ENCODE measurements around the gene BIRC3. TPM values are rescaled to one million over a fixed set of nuclear protein-coding genes. Genes with fewer than 3 reads are reported as not detected.

Gene BIRC3
- polyA plus RNA-seq = 1 to 10 TPM; 3.6 to 9.7 (median 4.3) TPM

DNA sequence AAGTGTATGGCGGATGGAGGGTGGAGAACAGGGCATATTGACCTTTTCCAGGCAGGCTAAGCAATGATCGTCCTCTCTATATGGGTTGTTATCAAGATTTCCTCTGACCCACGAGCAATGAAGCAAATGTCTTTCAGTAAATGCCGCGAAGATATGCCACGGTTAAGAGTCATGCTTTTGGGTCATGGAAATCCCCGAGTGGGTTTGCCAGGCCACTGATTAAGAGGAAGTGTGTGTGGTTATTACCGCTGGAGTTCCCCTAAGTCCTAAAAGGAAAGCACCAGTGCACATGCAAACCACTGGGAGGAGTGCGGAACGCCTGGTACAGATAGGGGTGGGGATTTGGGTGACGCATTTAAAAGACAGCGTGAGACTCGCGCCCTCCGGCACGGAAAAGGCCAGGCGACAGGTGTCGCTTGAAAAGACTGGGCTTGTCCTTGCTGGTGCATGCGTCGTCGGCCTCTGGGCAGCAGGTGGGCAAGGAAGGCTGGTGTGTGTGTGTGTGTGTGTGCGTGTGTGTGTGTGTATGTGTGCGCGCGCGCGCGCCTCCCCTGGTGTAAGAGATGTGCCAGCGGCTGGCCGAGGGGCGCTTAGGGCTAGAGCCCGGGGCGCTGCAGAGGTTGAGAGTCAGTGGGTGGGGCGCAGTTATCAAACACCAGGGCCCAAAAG lies at the start of gene BIRC3:
BIRC3 (plus strand) TSS at position 386 of the 669 bp plus-strand sequence. CDS start 7,026 bp downstream, outside the sequence.
- 1% methylated on average over 34 of the region's 34 CpGs for WGBS, 3 donors
- peak within 1 kb of the TSS; percentile 38 for H3K27ac ChIP-seq (ENCODE audit: low read depth, low read length)

DNA sequence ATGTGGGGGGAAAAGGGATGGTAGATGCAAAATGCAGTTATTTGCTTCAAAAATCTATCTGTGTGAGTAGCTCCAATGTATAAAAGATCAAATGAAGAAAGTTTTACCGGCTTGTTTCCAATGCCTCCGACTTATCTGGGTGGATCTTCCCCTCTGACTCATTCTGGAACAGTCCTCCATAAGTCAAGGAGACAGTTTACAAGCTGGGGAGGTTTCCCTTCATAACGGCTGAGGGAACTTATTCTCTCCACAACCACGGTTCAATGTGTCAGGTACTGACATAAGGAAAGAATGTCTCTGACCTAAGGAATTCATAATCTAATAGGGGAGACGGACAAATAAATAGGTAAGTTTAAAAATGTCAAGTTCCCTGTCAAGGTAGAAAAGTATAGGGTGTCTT lies 49.7 kb upstream of the BIRC3 start:
- 34 to 56% (median 40%) methylated on average over 5 of the region's 5 CpGs for WGBS, 3 donors
- no peak overlapping the region for H3K27ac ChIP-seq (ENCODE audit: low read depth, low read length)

DNA sequence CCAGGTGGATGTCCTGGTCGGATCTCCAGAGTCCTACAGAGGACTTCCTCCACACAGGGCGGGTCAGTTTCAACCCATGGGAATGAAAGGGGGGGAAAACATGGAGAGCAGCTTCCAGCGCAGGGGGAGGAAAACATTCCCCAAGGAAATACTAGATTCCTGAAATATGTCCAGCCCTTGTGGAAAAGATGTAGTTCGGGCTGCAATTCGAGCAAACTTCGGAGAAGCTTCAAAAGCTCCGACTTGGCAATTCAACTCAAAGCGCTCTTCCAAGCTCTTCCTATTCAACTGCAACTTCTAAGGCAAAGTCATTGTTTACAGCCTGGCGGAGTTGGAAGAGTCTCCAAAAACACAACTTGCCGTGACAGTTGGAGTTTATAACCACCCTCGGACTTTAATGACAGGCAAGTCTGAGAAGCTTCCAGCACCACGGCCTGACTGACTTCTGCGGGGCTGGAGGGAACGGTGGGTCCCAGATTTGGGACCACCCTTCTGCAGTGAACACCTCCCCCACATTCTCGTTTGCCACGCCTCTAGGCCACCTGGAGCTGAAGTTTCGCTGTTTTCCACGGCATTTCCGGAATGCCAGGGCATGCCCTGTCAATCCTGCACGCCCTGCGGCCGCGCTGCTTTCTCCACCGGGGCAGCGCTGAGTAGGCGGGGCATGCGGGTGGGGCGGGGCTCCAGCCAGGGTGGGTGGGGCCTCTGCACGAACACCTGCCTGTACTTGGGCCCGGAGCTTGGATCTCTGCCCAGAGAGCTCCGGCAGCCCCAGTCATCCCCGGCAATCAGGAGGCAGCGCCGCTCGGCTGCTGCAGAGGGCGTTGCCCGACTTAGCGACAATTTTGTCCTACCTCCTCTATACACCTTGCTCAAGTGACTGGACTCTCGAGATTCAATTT lies 49.0 kb upstream of the BIRC3 start:
- 11 to 17% (median 15%) methylated on average over 39 of the region's 39 CpGs for WGBS, 3 donors
- H3K27ac ChIP-seq (ENCODE audit: low read depth, low read length) = no peak overlapping the region

DNA sequence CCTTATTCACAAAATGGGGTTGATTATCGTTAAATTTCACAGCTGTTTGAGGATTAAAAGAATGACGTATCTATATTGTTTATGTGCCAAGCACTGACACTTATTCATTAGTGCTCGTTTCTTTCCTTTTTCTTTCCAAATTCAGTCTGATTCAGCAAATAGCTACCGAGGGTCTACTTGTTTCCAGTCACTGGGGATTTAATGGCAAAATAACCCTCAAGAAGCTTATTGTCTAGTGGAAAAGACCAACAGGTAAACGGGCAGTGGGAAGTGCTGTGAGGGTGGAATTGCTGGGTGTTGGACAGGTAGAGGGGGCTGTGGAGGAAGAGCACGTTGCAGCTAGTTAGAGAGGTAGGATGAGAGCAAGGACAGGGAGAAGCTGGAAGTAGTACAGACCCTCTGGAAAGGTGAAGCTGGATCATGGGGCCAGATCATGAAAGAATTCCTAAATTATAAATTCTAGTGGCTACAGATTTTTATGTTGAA lies 48.3 kb upstream of the BIRC3 start:
- no peak overlapping the region for H3K27ac ChIP-seq (ENCODE audit: low read depth, low read length)
- 12 to 15% (median 15%) methylated on average over 6 of the region's 6 CpGs for WGBS, 3 donors

DNA sequence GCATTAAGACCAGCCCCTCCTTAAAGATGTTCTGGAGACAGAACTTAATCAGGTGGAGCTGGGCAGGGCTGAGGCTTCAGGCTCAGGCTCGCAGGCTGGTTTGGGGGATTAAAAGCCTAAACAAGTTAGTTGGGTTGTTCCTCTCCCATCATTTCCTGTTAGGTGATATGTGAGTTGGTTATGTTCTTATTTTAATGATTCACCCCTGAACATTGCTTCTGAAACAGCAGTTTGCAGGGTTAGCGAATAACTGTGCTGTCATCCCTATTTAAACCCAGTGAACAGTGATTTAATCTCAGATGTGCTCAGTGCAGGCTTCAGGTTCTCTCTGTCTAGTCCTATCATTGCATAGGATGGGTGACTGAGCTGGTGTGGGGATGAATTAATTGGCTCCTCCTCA lies 47.4 kb upstream of the BIRC3 start:
- no peak overlapping the region for H3K27ac ChIP-seq (ENCODE audit: low read depth, low read length)
- 80 to 85% (median 84%) methylated on average over 2 of the region's 2 CpGs for WGBS, 3 donors

DNA sequence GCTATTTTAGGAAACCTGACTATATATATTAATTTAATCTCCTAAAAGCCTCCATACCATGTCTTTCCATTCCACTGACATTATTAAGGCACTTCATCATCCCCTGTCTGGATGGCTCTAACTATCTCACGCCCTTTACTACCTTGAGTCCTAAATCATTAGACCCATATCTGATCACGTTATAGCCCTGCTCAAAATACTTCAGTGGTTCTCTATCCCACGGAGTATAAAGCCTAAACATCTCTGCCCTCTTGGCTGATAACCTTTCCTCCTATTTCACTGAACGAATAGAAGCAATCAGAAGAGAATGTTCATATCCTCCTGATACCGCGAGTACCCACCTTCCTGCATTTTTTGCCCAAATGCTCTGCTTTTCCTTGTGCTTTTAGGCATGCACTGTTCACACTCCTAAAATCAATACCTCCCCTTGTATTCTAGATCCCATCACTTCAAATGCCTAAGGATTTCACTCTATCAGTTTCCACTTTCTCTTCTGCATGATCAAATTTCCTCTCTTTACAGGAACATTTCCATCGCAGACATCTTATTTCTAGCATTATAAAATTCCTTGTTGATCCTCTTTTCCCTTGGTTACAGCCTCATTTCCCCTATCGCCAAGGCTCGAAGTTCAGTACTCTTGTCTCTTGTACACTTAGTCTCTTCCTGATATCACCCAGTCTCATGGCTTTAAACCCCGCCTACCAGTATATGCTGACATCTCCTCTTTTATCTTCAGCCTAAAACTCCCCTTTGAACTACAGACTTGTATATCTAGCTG lies 45.0 kb upstream of the BIRC3 start:
- H3K27ac ChIP-seq (ENCODE audit: low read depth, low read length) = no peak overlapping the region
- WGBS, 3 donors = 78 to 80% (median 78%) methylated on average over 10 of the region's 10 CpGs

DNA sequence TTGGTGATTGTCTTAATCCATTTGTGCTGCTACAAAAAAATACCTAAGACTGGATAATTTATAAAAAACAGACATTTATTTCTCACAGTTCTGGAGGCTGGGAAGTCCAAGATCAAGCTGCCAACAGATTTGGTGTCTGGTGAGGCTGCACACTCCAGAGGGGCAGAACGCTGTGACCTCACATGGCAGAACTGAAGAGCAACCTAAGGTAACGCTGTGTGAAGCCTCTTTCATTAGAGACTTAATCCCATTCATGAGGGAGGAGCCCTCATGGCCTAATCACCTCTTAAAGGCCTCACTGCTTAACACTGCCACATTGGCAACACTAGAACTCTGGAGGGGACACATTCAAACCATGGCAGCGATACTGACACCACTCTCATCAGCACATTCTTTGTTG lies 42.7 kb upstream of the BIRC3 start:
- 97 to 98% (median 97%) methylated on average over 3 of the region's 3 CpGs for WGBS, 3 donors
- no peak overlapping the region for H3K27ac ChIP-seq (ENCODE audit: low read depth, low read length)

DNA sequence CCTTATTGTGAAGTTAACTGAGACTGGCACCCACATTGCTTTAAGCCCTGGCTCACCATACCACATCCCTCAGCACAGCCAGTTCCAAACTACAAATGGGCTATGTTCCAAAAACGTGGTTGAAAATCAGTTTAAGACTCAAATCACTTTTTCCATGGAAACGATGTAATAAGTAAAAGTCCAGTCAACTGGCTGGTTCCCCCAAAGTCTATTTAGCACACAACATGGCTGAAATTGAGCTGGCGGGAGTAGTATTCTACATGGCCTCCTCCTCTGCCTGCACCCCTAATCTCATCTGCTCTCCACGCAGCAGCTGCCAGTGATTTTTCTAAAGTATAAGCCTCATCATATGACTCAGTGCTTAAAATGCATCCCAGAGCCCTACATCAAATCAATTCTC lies 40.9 kb upstream of the BIRC3 start:
- 52 to 64% (median 63%) methylated on average over 4 of the region's 4 CpGs for WGBS, 3 donors
- H3K27ac ChIP-seq (ENCODE audit: low read depth, low read length) = no peak overlapping the region

DNA sequence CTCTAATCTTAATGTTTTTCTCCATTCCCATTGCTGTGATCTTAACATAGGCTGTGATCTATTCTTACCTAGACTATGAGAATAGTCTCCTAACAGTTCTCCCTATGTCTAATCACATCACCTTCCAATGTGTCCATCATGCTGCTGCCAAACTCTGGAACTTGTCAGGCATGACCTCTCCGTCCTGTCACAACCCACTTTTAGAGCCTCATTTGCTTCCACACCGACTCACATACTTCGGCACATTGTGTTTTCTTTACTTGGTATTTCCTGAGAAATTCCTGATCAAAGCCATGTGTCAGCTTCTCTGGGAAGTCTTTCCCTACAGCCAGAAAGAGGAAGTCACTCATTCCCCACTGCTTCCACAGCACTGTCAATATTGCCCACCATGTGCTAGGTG lies 40.5 kb upstream of the BIRC3 start:
- 24 to 58% (median 57%) methylated on average over 3 of the region's 3 CpGs for WGBS, 3 donors
- H3K27ac ChIP-seq (ENCODE audit: low read depth, low read length) = no peak overlapping the region

DNA sequence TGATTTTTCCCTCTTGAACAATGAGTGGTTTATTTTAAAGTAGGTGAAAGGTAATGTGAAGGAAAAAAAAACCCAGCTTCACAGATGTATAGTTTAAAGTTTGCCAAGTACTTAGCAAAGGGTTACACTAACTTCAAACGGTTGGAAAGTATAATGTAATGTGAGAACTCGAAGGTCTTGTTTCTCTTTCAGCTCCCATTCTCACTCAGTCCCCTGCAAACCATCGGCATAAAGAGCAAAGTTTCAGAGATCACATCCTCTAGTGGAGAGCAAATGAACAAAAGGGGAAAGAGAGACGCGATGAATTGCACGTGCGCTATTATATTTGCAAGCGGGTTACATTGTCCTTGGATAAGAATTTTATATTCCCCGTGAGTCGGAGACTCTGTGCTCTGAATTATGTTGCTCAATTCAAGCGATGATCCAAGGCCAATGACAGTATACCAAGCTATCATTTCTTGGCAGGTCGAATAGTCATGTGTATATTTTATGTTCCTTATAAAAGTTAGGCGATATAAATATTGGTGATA lies 37.6 kb upstream of the BIRC3 start:
- no peak overlapping the region for H3K27ac ChIP-seq (ENCODE audit: low read depth, low read length)
- WGBS, 3 donors = 6 to 16% (median 14%) methylated on average over 13 of the region's 13 CpGs

DNA sequence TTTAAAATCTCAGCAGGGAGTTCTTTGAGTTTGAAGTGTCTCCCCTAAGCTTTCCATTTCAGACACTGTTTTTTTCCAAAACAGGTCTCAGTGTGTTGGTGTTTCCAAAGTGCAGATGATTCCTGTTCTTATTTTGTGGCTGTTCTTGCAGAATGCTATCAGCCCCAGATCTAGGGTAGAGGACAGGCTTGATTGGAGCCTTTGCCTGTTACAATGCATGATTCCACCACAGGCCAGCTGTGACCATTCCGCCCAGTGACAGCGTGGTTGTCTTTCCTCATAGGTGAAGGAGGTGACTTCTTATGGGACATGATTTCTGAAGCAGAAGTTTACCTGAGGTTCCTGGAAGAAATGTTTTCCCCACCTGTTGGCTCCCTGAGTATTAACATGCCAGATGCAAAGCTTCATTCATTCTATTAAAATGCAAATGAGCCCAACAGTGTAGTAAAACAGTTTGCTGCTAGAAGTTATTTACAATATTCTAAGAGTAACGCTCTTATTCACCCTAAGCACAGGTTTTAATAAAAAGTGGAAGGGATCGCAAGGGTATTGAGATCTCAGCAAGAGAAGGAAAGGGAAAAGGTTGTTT lies 36.9 kb upstream of the BIRC3 start:
- no peak overlapping the region for H3K27ac ChIP-seq (ENCODE audit: low read depth, low read length)
- 71 to 91% (median 81%) methylated on average over 4 of the region's 4 CpGs for WGBS, 3 donors

DNA sequence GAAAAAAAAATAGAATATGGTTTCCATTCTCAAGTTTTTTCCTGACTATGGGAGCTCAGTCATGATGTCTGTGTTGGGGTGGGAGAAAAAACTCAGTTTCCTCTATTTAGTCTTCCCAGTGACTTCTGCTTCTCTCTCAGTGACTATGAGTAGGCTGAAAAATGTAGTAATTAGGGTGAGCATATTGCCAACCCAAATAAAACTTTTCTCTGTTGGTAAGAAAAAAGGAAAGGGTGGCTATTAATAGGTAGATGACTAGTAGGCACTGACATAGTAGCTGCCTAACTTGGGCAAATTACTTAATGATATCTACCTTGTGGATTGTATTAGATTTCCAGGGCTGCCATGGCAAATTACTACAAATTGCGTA lies 34.2 kb upstream of the BIRC3 start:
- 87 to 97% (median 93%) methylated on average over 1 of the region's 1 CpG for WGBS, 3 donors
- H3K27ac ChIP-seq (ENCODE audit: low read depth, low read length) = no peak overlapping the region

DNA sequence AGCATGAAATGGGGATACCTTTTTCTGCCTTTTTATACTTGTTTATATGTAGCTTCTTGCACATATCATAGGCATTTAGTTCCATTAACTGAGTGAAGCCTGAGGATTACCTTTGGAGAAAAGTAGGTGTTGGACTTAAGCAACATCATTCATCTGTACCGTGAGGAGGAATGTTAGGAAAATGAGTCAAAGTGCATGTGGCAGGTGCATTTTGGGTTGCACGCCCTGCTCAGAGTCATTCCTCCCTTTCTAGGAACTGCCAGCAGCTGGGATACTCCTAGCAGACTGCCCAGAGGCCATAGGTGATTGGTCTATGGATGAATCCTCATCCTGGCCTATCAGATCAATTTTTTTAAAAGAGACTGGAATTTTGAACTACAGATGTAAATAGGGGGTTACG lies 33.3 kb upstream of the BIRC3 start:
- H3K27ac ChIP-seq (ENCODE audit: low read depth, low read length) = no peak overlapping the region
- WGBS, 3 donors = 90 to 92% (median 91%) methylated on average over 3 of the region's 3 CpGs

DNA sequence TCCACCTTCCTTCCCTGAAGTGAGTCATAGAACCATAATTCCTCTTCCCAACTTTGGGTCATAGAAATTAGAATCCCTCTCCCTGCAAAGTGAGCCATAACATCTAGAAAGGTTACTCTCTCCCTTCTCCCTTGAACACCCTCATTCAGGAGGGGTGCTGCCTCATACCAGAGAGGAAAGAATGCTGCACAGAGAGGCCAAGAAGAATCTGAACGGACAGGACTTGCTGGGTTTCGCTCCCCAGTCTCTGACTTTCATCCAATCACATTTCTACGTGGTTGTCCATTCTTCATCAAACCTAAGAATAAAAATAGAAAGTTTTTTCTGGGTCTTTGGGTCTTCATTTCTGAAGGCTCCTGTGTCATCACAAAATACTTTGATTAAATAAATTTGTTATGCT lies 31.0 kb upstream of the BIRC3 start:
- 72 to 94% (median 92%) methylated on average over 3 of the region's 3 CpGs for WGBS, 3 donors
- H3K27ac ChIP-seq (ENCODE audit: low read depth, low read length) = no peak overlapping the region

DNA sequence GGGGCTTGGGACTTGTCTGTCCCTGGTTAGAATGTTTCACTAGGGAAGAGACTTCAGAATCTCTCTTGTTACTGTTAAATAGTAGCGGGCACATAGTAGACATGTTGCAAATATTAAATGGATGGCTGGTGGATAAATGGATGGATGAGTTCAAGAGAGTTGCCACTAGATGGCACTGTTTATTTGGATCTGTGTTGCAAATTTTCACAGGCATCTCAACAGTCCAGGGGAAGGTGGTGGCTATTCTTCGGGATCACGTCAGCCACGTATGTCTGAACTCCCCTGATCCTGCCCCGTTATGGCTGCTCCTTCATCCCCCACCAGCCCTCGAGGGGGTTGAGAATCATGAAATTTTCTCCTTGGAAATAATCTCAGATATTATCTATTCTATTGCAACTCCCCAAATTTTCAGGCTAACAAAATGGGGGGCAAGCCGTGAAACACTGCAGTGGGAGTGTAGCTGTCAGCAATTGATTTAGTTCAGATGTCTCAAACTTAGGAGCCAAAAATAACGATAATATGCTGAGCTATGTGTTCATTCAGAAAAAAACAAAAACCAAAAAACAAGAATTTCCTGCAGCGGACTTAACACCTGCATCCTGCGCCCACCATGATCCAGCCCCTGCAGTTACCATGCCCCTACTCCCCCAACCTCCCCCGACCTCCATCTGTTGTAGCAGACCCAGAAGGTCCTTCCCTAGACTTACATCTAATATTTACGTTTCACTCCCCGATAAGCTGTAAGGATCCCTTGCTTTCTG lies 29.1 kb upstream of the BIRC3 start:
- WGBS, 3 donors = 19 to 32% (median 24%) methylated on average over 13 of the region's 13 CpGs
- no peak overlapping the region for H3K27ac ChIP-seq (ENCODE audit: low read depth, low read length)

DNA sequence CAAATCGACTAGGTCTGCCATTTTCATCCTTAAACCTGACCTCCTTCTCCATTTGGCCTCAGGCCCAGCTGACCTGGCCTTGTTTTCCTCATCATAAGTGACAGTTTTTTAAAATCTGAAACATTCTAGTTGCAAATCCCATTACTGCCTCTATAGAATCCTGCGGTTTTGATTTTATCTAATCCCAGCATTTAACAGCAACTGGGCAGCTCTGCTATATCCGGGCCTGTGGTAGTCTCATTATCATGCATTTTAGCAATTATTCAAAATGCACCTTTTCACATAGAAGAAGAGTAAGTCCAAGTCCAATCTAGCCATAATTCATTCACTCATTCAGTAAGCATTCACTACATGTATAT lies 28.6 kb upstream of the BIRC3 start:
- H3K27ac ChIP-seq (ENCODE audit: low read depth, low read length) = no peak overlapping the region

DNA sequence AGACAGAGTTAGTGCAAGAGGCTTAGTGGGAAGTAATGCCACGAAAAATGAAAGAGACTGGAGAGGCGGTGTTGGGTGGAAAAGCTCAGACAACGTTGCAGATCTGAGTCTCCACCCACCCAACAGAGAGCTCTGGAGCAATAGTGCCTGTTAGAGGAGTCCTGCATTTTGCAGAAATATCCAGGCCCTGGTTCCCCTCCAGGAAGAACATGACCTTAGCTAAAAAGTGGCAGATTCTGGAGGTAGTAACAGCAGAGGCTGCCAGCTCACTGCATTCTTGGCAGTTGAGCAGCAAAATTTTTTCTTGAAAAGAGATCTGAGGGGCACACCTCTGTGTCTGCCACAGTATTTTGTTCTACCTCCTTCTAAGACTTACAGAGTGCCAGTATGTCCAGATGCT lies 27.7 kb upstream of the BIRC3 start:
- WGBS, 3 donors = 22 to 52% (median 37%) methylated on average over 3 of the region's 3 CpGs
- H3K27ac ChIP-seq (ENCODE audit: low read depth, low read length) = no peak overlapping the region

More for the DNA sequence above, 28.6 kb upstream of the BIRC3 start:
- WGBS, 3 donors = 67 to 68% (median 68%) methylated on average over 3 of the region's 3 CpGs

DNA sequence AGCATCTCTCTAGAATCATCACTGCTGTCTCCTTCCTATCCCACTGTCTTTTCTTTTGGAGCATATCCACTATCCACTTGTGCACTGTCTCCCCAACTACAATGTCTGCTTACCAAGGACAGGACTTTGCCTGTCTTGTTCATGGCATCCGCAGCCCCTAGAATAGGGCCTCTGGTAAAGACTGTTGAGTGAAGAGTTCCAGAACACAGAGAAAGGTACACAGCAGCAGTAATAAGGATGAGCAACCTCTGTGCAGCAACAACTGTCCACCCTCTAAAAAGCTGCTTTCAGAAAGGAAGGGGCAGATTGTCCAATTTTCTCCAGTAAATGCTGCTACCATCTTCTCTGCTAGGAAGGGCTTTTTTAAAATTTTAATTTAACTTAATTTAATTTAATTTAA lies 25.5 kb upstream of the BIRC3 start:
- WGBS, 3 donors = 100% methylated on average over 1 of the region's 1 CpG
- H3K27ac ChIP-seq (ENCODE audit: low read depth, low read length) = no peak overlapping the region
